ENCODE data around the gene ZNF830. TPM values are rescaled to one million over a fixed set of nuclear protein-coding genes. Genes with fewer than 3 reads are reported as not detected.

The ZNF830 gene
- total and polyA plus RNA-seq, 9 of the 15 experiments (the other 6 are each of a cell fraction or from before 2014, with no cell fraction given) = 13.1 to 28.7 (median 21.7) TPM

GRCh38 chr17:34961093-34961911, at the start of gene ZNF830, which contains the start of gene CCT6B (continued):
- TF ChIP-seq ARID3B (CRISPR knock-in tag; IDR thresholded peaks at IDR 0.05; ENCODE audit: borderline replicate concordance) (no peak), ZNF766 (CRISPR knock-in tag; conservative IDR thresholded peaks at IDR 0.05) (no peak), ZBTB9 (CRISPR knock-in tag; IDR thresholded peaks at IDR 0.05) (no peak), CHD4 (IDR thresholded peaks at IDR 0.05; ENCODE audit: insufficient read depth, insufficient replicate concordance, low read depth, low read length, poor library complexity, severe bottlenecking) (no peak), PHF8 (IDR thresholded peaks at IDR 0.05; ENCODE audit: borderline replicate concordance, low read length) (peak; percentile 95), SMAD3 (CRISPR knock-in tag; conservative IDR thresholded peaks at IDR 0.05) (no peak), ZBTB17 (CRISPR knock-in tag; IDR thresholded peaks at IDR 0.05) (0 out of 2 replicates have a peak, but pooled peaks have one; percentile 51), SOX6 (IDR thresholded peaks at IDR 0.05) (no peak), MAX (CRISPR knock-in tag; IDR thresholded peaks at IDR 0.05) (peak; percentile 46; the same call in 1 of the 2 replicates), ZNF445 (CRISPR knock-in tag; IDR thresholded peaks at IDR 0.05; ENCODE audit: low read depth) (no peak), ZNF764 (CRISPR knock-in tag; IDR thresholded peaks at IDR 0.05; ENCODE audit: low read depth) (no peak), ZNF217 (CRISPR knock-in tag; IDR thresholded peaks at IDR 0.05) (no peak), ZNF444 (CRISPR knock-in tag; IDR thresholded peaks at IDR 0.05) (no peak), ZNF224 (CRISPR knock-in tag; IDR thresholded peaks at IDR 0.05) (no peak), ZNF778 (CRISPR knock-in tag; IDR thresholded peaks at IDR 0.05) (no peak), PHF21A (IDR thresholded peaks at IDR 0.05; ENCODE audit: borderline replicate concordance, low read depth) (no peak), CBX1 (IDR thresholded peaks at IDR 0.05; ENCODE audit: low read depth) (peak; percentile 53; the same call in 1 of the 2 replicates), ILK (tag; IDR thresholded peaks at IDR 0.05; ENCODE audit: borderline replicate concordance, low read depth) (no peak), BACH1 (tag; IDR thresholded peaks at IDR 0.05) (peak; percentile 60; the same call in 1 of the 2 replicates), MTF1 (CRISPR knock-in tag; IDR thresholded peaks at IDR 0.05; ENCODE audit: borderline replicate concordance) (no peak), GABPA (tag; conservative IDR thresholded peaks at IDR 0.05; ENCODE audit: low read depth) (peak; percentile 98)
- TF ChIP-seq, protein P1, sequence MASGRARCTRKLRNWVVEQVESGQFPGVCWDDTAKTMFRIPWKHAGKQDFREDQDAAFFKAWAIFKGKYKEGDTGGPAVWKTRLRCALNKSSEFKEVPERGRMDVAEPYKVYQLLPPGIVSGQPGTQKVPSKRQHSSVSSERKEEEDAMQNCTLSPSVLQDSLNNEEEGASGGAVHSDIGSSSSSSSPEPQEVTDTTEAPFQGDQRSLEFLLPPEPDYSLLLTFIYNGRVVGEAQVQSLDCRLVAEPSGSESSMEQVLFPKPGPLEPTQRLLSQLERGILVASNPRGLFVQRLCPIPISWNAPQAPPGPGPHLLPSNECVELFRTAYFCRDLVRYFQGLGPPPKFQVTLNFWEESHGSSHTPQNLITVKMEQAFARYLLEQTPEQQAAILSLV (tag; IDR thresholded peaks at IDR 0.05) = no peak
- TF ChIP-seq, protein P2, sequence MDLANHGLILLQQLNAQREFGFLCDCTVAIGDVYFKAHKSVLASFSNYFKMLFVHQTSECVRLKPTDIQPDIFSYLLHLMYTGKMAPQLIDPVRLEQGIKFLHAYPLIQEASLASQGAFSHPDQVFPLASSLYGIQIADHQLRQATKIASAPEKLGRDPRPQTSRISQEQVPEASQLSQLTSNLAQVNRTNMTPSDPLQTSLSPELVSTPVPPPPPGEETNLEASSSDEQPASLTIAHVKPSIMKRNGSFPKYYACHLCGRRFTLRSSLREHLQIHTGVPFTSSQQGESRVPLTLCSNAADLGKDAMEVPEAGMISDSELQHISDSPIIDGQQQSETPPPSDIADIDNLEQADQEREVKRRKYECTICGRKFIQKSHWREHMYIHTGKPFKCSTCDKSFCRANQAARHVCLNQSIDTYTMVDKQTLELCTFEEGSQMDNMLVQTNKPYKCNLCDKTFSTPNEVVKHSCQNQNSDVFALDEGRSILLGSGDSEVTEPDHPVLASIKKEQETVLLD (IDR thresholded peaks at IDR 0.05) = no peak

Measured in K562 (cell line).